H9 (cell line): ENCODE results near the gene ACAP2. TPM values are rescaled to one million over a fixed set of nuclear protein-coding genes. Genes with fewer than 3 reads are reported as not detected.

ENCODE experiments used
- DNase-seq: peaks from one replicate; pipeline ENCODE4 v3.0.0-alpha.2; 2017
- H2AFZ ChIP-seq: one replicate; pipeline ENCODE4 v1.6.1; 2013; ENCODE audit warnings: mild to moderate bottlenecking, low read length, control low read depth, moderate library complexity
- H2AK5ac ChIP-seq: 2 replicates; pipeline ENCODE4 v1.6.1; 2013; ENCODE audit warnings: low read length, control low read depth, mixed read lengths; ENCODE audit not compliant: insufficient read length
- H2BK120ac ChIP-seq: one replicate; pipeline ENCODE4 v1.6.1; 2013; ENCODE audit warnings: low read depth, mild to moderate bottlenecking, low read length, control low read depth, inconsistent platforms; ENCODE audit not compliant: poor library complexity, severe bottlenecking
- H2BK12ac ChIP-seq: 2 replicates; pipeline ENCODE4 v1.6.1; 2013; ENCODE audit warnings: low read length, control low read depth, mixed read lengths, low read depth; ENCODE audit not compliant: insufficient read length
- H2BK15ac ChIP-seq: 2 replicates; pipeline ENCODE4 v1.6.1; 2013; ENCODE audit warnings: low read depth, low read length, control low read depth
- H2BK20ac ChIP-seq: one replicate; pipeline ENCODE4 v1.6.1; 2013; ENCODE audit warnings: low read depth, mild to moderate bottlenecking, low read length, control low read depth, inconsistent platforms; ENCODE audit not compliant: poor library complexity, severe bottlenecking
- H2BK5ac ChIP-seq: 2 replicates; pipeline ENCODE4 v1.6.1; 2013; ENCODE audit warnings: low read length, control low read depth, mixed read lengths; ENCODE audit not compliant: insufficient read length
- H3K14ac ChIP-seq: 2 replicates; pipeline ENCODE4 v1.6.1; 2013; ENCODE audit warnings: low read length, control low read depth; ENCODE audit not compliant: insufficient read depth
- H3K18ac ChIP-seq: 2 replicates; pipeline ENCODE4 v1.6.1; 2013; ENCODE audit warnings: low read depth, mild to moderate bottlenecking, mixed read lengths, low read length, control low read depth; ENCODE audit not compliant: insufficient read length
- H3K23ac ChIP-seq: 2 replicates; pipeline ENCODE4 v1.6.1; 2013; ENCODE audit warnings: low read length, control low read depth, mixed read lengths, low read depth; ENCODE audit not compliant: insufficient read length
- H3K23me2 ChIP-seq: 2 replicates; pipeline ENCODE4 v1.6.1; 2013; ENCODE audit warnings: low read depth, mild to moderate bottlenecking, mixed read lengths, low read length, control low read depth; ENCODE audit not compliant: insufficient read length, poor library complexity, severe bottlenecking
- H3K27ac ChIP-seq: 2 replicates; pipeline ENCODE4 v1.5.1; 2013; ENCODE audit warnings: low read length, control low read depth, mixed read lengths, low read depth; ENCODE audit not compliant: insufficient read length
- H3K27me3 ChIP-seq: 2 replicates; pipeline ENCODE4 v1.6.1; 2013; ENCODE audit warnings: low read length, control low read depth, inconsistent platforms; ENCODE audit not compliant: insufficient read depth
- H3K4ac ChIP-seq: 2 replicates; pipeline ENCODE4 v1.6.1; 2013; ENCODE audit warnings: low read depth, mild to moderate bottlenecking, control low read depth, inconsistent platforms, low read length, moderate library complexity
- H3K4me1 ChIP-seq: 2 replicates; pipeline ENCODE4 v1.6.1; 2013; ENCODE audit warnings: low read length, control low read depth, inconsistent platforms; ENCODE audit not compliant: insufficient read depth
- H3K4me2 ChIP-seq: 2 replicates; pipeline ENCODE4 v1.6.1; 2013; ENCODE audit warnings: low read length, control low read depth, mixed read lengths; ENCODE audit not compliant: insufficient read length, insufficient read depth
- H3K56ac ChIP-seq: 2 replicates; pipeline ENCODE4 v1.6.1; 2013; ENCODE audit warnings: low read depth, mild to moderate bottlenecking, mixed read lengths, low read length, control low read depth; ENCODE audit not compliant: insufficient read length
- H3K79me1 ChIP-seq: 2 replicates; pipeline ENCODE4 v1.6.1; 2013; ENCODE audit warnings: low read depth, mild to moderate bottlenecking, moderate library complexity, low read length, control low read depth, inconsistent platforms; ENCODE audit not compliant: insufficient read depth, poor library complexity, severe bottlenecking
- H3K79me2 ChIP-seq: 2 replicates; pipeline ENCODE4 v1.6.1; 2013; ENCODE audit warnings: low read length, control low read depth, inconsistent platforms; ENCODE audit not compliant: insufficient read depth
- H3K9ac ChIP-seq: 2 replicates; pipeline ENCODE4 v1.6.1; 2013; ENCODE audit warnings: low read length, control low read depth, mixed read lengths; ENCODE audit not compliant: insufficient read length; ENCODE audit errors: extremely low read depth
- H3K9me3 ChIP-seq: one replicate; pipeline ENCODE4 v1.6.1; 2013; ENCODE audit warnings: low read depth, low read length, inconsistent platforms; ENCODE audit not compliant: control insufficient read depth
- H3T11ph ChIP-seq: one replicate; pipeline ENCODE4 v1.6.1; 2013; ENCODE audit warnings: mild to moderate bottlenecking, low read length, control low read depth, inconsistent platforms
- H4K20me1 ChIP-seq: one replicate; pipeline ENCODE4 v1.6.1; 2013; ENCODE audit not compliant: control insufficient read depth, insufficient read length, insufficient read depth
- H4K5ac ChIP-seq: 2 replicates; pipeline ENCODE4 v1.6.1; 2013; ENCODE audit warnings: low read depth, mild to moderate bottlenecking, mixed read lengths, low read length, control low read depth; ENCODE audit not compliant: insufficient read length
- H4K8ac ChIP-seq: replicated peaks from 2 replicates; pipeline ENCODE4 v1.6.1; 2013; ENCODE audit warnings: low read length, control low read depth, mixed read lengths, low read depth; ENCODE audit not compliant: insufficient read length
- H4K91ac ChIP-seq: 2 replicates; pipeline ENCODE4 v1.6.1; 2013; ENCODE audit warnings: low read depth, mild to moderate bottlenecking, moderate library complexity, mixed read lengths, low read length, control low read depth; ENCODE audit not compliant: insufficient read length
- H3K27ac Mint-ChIP-seq, 3 experiments: 2 replicates in 2 of 3; 3 replicates in 1 of 3; pipeline ENCODE4 v1.8.0; 2020 to 2021; ENCODE audit warnings: mixed read lengths in 3 of 3, mild to moderate bottlenecking in 1 of 3, moderate library complexity in 1 of 3
- H3K27me3 Mint-ChIP-seq: 2 replicates; pipeline ENCODE4 v1.8.0; 2021; ENCODE audit warnings: low read depth, mild to moderate bottlenecking, moderate library complexity, mixed read lengths
- H3K36me3 Mint-ChIP-seq, 3 experiments: 2 replicates in 2 of 3; 3 replicates in 1 of 3; pipeline ENCODE4 v1.8.0; 2020 to 2021; ENCODE audit warnings: low read depth in 3 of 3, mixed read lengths in 3 of 3; ENCODE audit not compliant: insufficient read depth in 1 of 3
- H3K4me1 Mint-ChIP-seq, 2 experiments: 2 replicates each; pipeline ENCODE4 v1.8.0; 2020; ENCODE audit warnings: mixed read lengths in 2 of 2
- H3K4me3 Mint-ChIP-seq, 2 experiments: 2 replicates in 1 of 2; 3 replicates in 1 of 2; pipeline ENCODE4 v1.8.0; 2020 to 2021; ENCODE audit warnings: mild to moderate bottlenecking in 2 of 2, mixed read lengths in 2 of 2, moderate library complexity in 1 of 2
- H3K9me3 Mint-ChIP-seq, 2 experiments: 2 replicates in 1 of 2; 3 replicates in 1 of 2; pipeline ENCODE4 v1.8.0; 2020; ENCODE audit warnings: mild to moderate bottlenecking in 2 of 2, mixed read lengths in 2 of 2, moderate library complexity in 1 of 2
- WGBS: extraction: QIAGEN DNeasy Blood & Tissue Kit; methylation state at CpG from one replicate; pipeline ENCODE4 v1.1.7; 2013; ENCODE audit warnings: missing lambda C conversion rate, low lambda C conversion rate, mixed read lengths; ENCODE audit not compliant: insufficient read length; ENCODE audit errors: extremely low coverage; 5-methylcytosine and 5-hydroxymethylcytosine counted together
- total RNA-seq: library from RNA; stranded (reverse); gene quantifications from 2 replicates; pipeline ENCODE4 v1.2.1, GENCODE V29; 2021
- TF ChIP-seq, protein P1 (sequence below): fragments of 200-600 bp; sonication (generic); conservative IDR thresholded peaks from 3 replicates; pipeline ENCODE4 v1.8.0; 2021; ENCODE audit warnings: antibody characterized with exemption, mild to moderate bottlenecking

ACAP2 gene
- total RNA-seq, 1 experiment from 2014 or later: 30.8 TPM

DNA sequence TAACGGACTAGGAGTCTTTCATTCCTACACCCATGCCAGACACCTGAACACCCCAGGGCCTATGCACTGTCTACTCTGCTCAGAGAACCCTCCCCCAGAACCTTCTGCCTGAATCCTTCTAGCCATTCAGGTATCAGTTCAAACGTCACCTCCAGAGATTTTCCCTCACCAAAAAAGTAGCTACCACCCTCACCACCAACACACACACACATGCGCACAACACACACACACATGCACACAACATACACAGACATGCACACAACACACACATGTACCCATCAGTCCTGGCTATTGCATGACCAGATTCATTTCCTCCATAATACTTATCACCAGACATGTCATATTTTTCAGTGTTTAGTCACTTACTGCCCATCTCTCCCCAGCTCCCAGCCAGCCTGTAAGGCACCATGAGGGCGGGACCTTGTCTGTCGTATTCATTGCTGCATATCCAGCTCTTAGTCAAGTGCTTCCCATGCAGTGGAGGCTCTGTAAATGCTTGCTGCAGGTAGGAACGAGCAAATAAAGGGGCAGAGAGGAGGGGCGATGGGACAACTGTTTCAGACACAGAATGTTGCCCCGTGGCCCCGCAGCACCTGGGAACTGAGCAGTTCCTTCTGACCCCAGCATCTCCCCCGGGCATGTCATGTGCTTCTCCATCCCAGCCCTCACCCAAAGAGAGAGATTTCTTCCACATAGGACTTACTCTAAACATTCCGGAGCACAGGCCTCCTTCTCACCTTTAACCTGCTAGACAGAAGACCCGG lies 201.0 kb downstream of the ACAP2 start:
- Histone ChIP-seq H3K79me2 (no peaks in the 10 kb centered on the region; the same call in 1 of the 2 replicates), H4K91ac (no peak overlapping the region), H3K27me3 (no peaks in the 10 kb centered on the region), H2AFZ (no peak overlapping the region), H3K27ac (no peak overlapping the region), H4K5ac (no peak overlapping the region), H3K79me1 (peaks cover 3% of the 10 kb centered on the region), H2AK5ac (no peak overlapping the region), H3K56ac (no peak overlapping the region), H3K9ac (no peak overlapping the region), H4K20me1 (no peaks in the 10 kb centered on the region), H3K4me2 (no peak overlapping the region), H3K18ac (no peak overlapping the region), H4K8ac (no peak overlapping the region), H3K23ac (no peak overlapping the region), H2BK20ac (no peak overlapping the region), H2BK120ac (no peak overlapping the region), H2BK15ac (no peak overlapping the region), H2BK5ac (no peak overlapping the region), H2BK12ac (no peak overlapping the region), H3K23me2 (no peaks in the 10 kb centered on the region), H3K4ac (no peak overlapping the region), H3K9me3 (no peaks in the 10 kb centered on the region), H3K14ac (no peak overlapping the region), H3T11ph (no peak overlapping the region), H3K4me1 (peaks cover 5% of the 10 kb centered on the region; the same call in 1 of the 2 replicates)
- H3K27ac Mint-ChIP-seq: peak overlapping the region in 1 of 3 experiments; percentile 38; a peak in 2 of 7 replicates
- H3K27me3 Mint-ChIP-seq: no peaks in the 10 kb centered on the region; the same call in 1 of the 2 replicates
- peaks cover 22 to 26% of the 10 kb centered on the region in 2 experiments for H3K4me1 Mint-ChIP-seq
- no peak for DNase-seq
- no peak overlapping the region for H3K4me3 Mint-ChIP-seq
- peaks cover 20 to 25% (median 25%) of the 10 kb centered on the region in 3 experiments for H3K36me3 Mint-ChIP-seq
- TF ChIP-seq, protein P1, sequence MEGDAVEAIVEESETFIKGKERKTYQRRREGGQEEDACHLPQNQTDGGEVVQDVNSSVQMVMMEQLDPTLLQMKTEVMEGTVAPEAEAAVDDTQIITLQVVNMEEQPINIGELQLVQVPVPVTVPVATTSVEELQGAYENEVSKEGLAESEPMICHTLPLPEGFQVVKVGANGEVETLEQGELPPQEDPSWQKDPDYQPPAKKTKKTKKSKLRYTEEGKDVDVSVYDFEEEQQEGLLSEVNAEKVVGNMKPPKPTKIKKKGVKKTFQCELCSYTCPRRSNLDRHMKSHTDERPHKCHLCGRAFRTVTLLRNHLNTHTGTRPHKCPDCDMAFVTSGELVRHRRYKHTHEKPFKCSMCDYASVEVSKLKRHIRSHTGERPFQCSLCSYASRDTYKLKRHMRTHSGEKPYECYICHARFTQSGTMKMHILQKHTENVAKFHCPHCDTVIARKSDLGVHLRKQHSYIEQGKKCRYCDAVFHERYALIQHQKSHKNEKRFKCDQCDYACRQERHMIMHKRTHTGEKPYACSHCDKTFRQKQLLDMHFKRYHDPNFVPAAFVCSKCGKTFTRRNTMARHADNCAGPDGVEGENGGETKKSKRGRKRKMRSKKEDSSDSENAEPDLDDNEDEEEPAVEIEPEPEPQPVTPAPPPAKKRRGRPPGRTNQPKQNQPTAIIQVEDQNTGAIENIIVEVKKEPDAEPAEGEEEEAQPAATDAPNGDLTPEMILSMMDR: no peak
- H3K9me3 Mint-ChIP-seq: peaks cover 0 to 3% of the 10 kb centered on the region in 2 experiments; a peak in 1 of 5 replicates
- WGBS: no CpG with 5 or more reads among the region's 12 CpGs
